K562 (cell line): ENCODE data around the gene STK36.

Experiments used
- CBFB ChIP-seq: sonication (generic); formaldehyde crosslinking; IDR thresholded peaks from 2 replicates; pipeline ENCODE4 v1.4.0; 2020; ENCODE audit warnings: mild to moderate bottlenecking, missing genetic modification reagents
- CTCF ChIP-seq, 3 experiments: IDR thresholded peaks in 2 of 3; conservative IDR thresholded peaks in 1 of 3; 2 replicates each; pipeline ENCODE4 v1.5.1; 2011 to 2012; ENCODE audit warnings: low read length in 3 of 3, mild to moderate bottlenecking in 3 of 3, control low read depth in 2 of 3, improper control_type of control experiment in 1 of 3, inconsistent platforms in 1 of 3, low read depth in 1 of 3, mixed read lengths in 1 of 3, moderate library complexity in 1 of 3; ENCODE audit not compliant: insufficient read depth in 2 of 3
- GABPA ChIP-seq: fragments of 200-800 bp; sonication (Bioruptor generic); conservative IDR thresholded peaks from 2 replicates; pipeline ENCODE4 v1.6.1; 2016; ENCODE audit warnings: low read depth, missing genetic modification characterization, missing compliant biosample characterization
- GMEB1 ChIP-seq: fragments of 250-450 bp; sonication (Bioruptor Pico); IDR thresholded peaks from 2 replicates; pipeline ENCODE4 v1.4.0; 2020; ENCODE audit warnings: mild to moderate bottlenecking
- GTF2F1 ChIP-seq: IDR thresholded peaks from 2 replicates; pipeline ENCODE4 v1.6.1; 2011; ENCODE audit warnings: low read depth, low read length, improper control_type of control experiment
- MAX ChIP-seq: sonication (generic); formaldehyde crosslinking; IDR thresholded peaks from 2 replicates; pipeline ENCODE4 v1.9.0; 2022; ENCODE audit warnings: mild to moderate bottlenecking, missing genetic modification reagents
- PURB ChIP-seq: sonication (generic); formaldehyde crosslinking; IDR thresholded peaks from 2 replicates; pipeline ENCODE4 v1.9.0; 2021; ENCODE audit warnings: low read depth, mild to moderate bottlenecking, missing genetic modification reagents
- RBM17 ChIP-seq: fragments of 200-400 bp; formaldehyde crosslinking; IDR thresholded peaks from 2 replicates; pipeline ENCODE4 v1.6.1; 2017; ENCODE audit warnings: low read depth, mild to moderate bottlenecking, low read length, borderline replicate concordance
- TOE1 ChIP-seq, 2 experiments: fragments of 450-650 bp in 1 of 2; sonication (generic) in 1 of 2; formaldehyde crosslinking in 1 of 2; IDR thresholded peaks; 2 replicates each; pipeline versions ENCODE4 v1.7.1 to v1.8.0; 2016 to 2022; ENCODE audit warnings: borderline replicate concordance in 2 of 2, mild to moderate bottlenecking in 2 of 2, antibody characterized with exemption in 1 of 2, inconsistent platforms in 1 of 2, low read depth in 1 of 2, missing genetic modification reagents in 1 of 2, moderate library complexity in 1 of 2
- ZBTB2 ChIP-seq: fragments of 450-650 bp; IDR thresholded peaks from 2 replicates; pipeline ENCODE4 v1.6.1; 2016; ENCODE audit warnings: antibody characterized with exemption
- ZMIZ1 ChIP-seq, 2 experiments: fragments of 150-350 bp in 1 of 2; IDR thresholded peaks; 2 replicates each; pipeline ENCODE4 v1.6.1; 2012 to 2016; ENCODE audit warnings: low read depth in 2 of 2, low read length in 2 of 2, mild to moderate bottlenecking in 1 of 2, moderate library complexity in 1 of 2
- ZNF175 ChIP-seq: fragments of 200-800 bp; sonication (Bioruptor generic); IDR thresholded peaks from 2 replicates; pipeline ENCODE4 v1.6.1; 2016; ENCODE audit warnings: low read depth, mild to moderate bottlenecking, missing genetic modification characterization, missing compliant biosample characterization

GRCh38 chr2:218648088-218648786 lies 23.6 kb upstream of the STK36 start:
- TF ChIP-seq TOE1 (IDR thresholded peaks at IDR 0.05; ENCODE audit: borderline replicate concordance) (no peak), TOE1 (CRISPR knock-in tag; IDR thresholded peaks at IDR 0.05; ENCODE audit: borderline replicate concordance, low read depth) (no peak), ZMIZ1 (IDR thresholded peaks at IDR 0.05; ENCODE audit: low read depth in 2 of 2, low read length in 2 of 2) (no peak), RBM17 (no peak), CBFB (CRISPR knock-in tag) (no peak), ZNF175 (CRISPR knock-in tag) (no peak), CTCF (IDR thresholded peaks at IDR 0.05 in 2 of 3, conservative IDR thresholded peaks at IDR 0.05 in 1 of 3; ENCODE audit: insufficient read depth in 2 of 3, low read depth in 1 of 3, low read length in 3 of 3) (peak; percentile 62 to 82 (median 68)), GTF2F1 (no peak), MAX (0 out of 2 replicates have a peak, but pooled peaks have one; percentile 18), GABPA (tag) (no peak), ZBTB2 (no peak), PURB (no peak), GMEB1 (no peak)
